ENCODE data around the gene TXNDC17.

GRCh38 chr17:6596511-6596910 lies 44.3 kb upstream of the TXNDC17 start:
- TF ChIP-seq ZNF41 (CRISPR knock-in tag; conservative IDR thresholded peaks at IDR 0.05): no peak
- no peak for TF ChIP-seq NFRKB (IDR thresholded peaks at IDR 0.05; ENCODE audit: low read depth)
- TF ChIP-seq POLR2A (conservative IDR thresholded peaks at IDR 0.05): no peak

All from K562 (cell line).